Astrocyte of the cerebellum (primary cell): Measurements from ENCODE around the gene LRRTM4.

Source experiments
- DNase-seq: peaks from one replicate; pipeline ENCODE4 v3.0.0-alpha.2; 2011; ENCODE audit warnings: low read depth
- H3K4me3 ChIP-seq: 2 replicates; pipeline ENCODE4 v1.5.1; 2011; ENCODE audit warnings: mild to moderate bottlenecking, low read depth, low read length, moderate library complexity
- in situ Hi-C: cut with HindIII; loops from 2 replicates; pipeline ENCODE4 v1.10.0; 2017; ENCODE audit warnings: low sequenced_read_pairs
- TF ChIP-seq, protein P1 (sequence below): IDR thresholded peaks from 2 replicates; pipeline ENCODE4 v1.5.1; 2012; ENCODE audit warnings: low read length, low read depth, moderate library complexity, mild to moderate bottlenecking; ENCODE audit errors: missing control alignments

Gene LRRTM4

DNA sequence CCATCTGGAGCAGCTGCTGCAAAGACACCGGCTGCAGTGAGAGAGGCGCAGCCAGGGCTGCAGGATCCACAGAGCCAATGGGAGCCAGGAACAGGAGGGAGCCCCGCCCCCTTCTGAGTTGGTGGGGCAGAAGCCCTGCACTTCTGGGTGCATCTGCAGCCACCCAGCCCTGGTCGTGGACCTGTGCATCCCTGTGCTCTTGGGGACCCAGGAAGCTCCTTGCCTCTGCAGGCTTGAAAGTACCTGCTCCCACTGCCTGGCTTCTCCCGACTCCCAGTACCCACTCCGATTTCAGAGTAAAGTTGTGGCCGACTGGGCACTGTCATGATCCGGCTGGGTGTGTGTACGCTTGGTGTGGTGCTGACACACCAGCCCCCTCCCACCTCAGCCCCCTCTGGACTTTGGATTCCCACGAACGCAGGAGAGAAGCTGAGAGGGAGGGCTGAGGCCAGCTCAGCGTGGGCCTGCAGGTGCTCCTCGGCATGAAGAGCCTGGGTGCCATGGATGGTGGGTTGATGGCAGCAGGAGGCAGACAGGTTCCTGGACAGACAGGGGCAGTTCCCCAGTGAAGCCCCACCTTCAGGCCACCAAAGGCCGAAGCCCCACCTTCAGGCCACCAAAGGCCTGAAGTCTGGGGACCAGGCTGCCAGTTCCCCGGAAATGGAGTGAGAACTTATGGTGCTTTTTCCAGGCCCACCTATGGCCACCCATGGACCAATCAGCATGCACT lies 34.9 kb downstream of the LRRTM4 start:
- in situ Hi-C loops: no loop called here
- TF ChIP-seq, protein P1, sequence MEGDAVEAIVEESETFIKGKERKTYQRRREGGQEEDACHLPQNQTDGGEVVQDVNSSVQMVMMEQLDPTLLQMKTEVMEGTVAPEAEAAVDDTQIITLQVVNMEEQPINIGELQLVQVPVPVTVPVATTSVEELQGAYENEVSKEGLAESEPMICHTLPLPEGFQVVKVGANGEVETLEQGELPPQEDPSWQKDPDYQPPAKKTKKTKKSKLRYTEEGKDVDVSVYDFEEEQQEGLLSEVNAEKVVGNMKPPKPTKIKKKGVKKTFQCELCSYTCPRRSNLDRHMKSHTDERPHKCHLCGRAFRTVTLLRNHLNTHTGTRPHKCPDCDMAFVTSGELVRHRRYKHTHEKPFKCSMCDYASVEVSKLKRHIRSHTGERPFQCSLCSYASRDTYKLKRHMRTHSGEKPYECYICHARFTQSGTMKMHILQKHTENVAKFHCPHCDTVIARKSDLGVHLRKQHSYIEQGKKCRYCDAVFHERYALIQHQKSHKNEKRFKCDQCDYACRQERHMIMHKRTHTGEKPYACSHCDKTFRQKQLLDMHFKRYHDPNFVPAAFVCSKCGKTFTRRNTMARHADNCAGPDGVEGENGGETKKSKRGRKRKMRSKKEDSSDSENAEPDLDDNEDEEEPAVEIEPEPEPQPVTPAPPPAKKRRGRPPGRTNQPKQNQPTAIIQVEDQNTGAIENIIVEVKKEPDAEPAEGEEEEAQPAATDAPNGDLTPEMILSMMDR: no peak
- DNase-seq: no peak
- no peak overlapping the region for H3K4me3 ChIP-seq

DNA sequence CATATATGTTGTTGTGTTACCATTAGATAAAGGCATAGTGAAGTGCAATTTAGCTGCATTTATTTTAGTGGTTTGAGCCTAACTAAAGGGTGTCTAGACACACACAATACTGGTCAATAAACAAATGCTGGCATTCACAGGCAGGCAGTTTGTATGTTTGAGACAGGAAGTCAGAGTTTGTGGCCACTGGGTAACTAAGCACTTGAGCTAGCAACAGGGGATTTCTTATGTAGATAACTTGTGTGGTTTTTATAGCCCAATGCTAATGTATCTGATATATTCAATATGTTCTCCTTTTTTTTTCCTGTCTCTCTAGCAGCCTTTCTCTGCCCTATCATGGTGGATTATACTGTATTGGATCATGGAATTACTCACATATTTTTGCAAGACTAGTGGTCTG lies 38.1 kb downstream of the LRRTM4 start:
- DNase-seq: no peak
- in situ Hi-C loops: no loop called here

DNA sequence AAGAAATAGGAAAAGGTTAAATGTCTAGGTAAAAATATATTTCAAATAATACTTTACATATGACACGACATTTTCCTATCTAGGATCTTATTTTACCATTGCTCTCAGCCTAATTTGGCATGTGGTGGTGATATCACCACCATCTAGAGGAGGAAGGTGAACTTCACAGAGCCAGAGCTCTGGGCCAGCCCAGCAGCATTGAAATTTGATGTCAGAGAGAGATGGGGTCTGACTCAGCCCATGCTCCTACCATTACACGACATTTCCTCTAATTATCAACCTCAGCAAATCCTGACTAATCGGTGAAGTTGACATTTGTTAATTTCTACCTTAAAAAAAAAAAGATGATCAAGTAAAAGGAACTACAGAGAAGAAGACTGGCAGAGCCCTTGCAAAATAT lies 42.3 kb downstream of the LRRTM4 start:
- no peak for DNase-seq
- in situ Hi-C loops: no loop called here
- TF ChIP-seq, protein P1: no peak
- no peak overlapping the region for H3K4me3 ChIP-seq

More for the DNA sequence above, 38.1 kb downstream of the LRRTM4 start:
- H3K4me3 ChIP-seq: no peak overlapping the region
- TF ChIP-seq, protein P1: no peak

DNA sequence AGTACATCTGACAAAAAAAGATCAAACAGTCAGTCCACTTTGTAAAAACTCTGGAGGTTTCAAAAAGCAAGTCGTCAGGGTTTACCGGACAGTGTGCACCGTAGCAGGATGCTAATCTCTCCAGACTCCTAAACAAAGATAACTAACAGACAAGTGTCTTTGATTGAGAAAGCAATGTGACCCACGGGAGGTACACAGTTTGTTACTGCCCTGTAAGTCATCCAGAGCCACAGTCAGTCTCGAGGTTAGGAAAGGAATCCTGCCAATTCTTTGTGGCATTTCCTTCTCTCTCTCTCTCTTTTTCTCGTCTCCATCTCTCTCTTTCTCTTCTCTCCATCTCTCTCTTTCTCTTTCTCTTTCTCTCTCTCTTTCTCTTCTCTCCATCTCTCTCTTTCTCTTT lies 42.8 kb downstream of the LRRTM4 start:
- no peak for DNase-seq
- TF ChIP-seq, protein P1: no peak
- no peak overlapping the region for H3K4me3 ChIP-seq
- in situ Hi-C loops: no loop called here

DNA sequence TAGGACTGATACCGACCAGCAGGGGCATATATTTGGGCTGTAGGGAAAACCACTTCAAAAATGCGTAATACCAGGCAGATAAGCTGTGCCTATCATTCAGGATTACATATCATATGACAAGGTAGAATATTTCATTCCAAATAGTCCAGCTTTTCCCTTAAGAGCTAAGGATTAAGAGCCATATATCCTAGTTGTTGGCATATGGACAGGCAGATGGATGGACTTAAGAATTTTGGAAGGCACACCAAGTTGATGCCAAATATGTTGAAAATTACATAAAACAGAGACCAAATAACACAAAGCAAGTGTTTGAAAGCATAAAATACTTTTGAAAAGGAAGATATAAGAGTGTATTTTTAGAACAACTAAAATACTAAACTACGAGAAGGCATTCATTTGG lies 52.1 kb downstream of the LRRTM4 start:
- no peak overlapping the region for H3K4me3 ChIP-seq
- DNase-seq: no peak
- in situ Hi-C loops: no loop called here
- TF ChIP-seq, protein P1: no peak

DNA sequence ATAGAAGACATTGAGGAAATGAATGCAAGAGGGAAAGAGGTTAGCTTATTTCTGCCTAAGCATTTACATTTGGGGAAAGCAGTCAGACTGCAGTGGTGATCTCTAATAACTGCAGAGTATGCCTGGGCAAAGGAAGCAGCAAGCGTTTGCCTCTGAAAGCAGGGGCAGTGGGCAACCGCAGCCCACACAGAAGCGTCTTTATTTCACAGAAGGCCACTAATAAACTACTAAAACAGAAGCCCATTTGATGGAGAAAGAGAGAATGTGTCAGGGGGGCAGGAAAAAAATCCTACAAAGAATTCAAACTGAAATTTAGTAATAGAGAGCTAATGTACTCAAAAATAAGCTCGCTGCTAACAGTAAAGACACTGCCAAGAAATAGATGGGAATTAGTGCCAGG lies 53.1 kb downstream of the LRRTM4 start:
- no peak for DNase-seq
- in situ Hi-C loops: no loop called here
- no peak overlapping the region for H3K4me3 ChIP-seq
- TF ChIP-seq, protein P1: no peak
